EL (cell line): Measurements from ENCODE around the gene TMCO4.

Source experiments
- DNase-seq: peaks from one replicate; pipeline ENCODE4 v3.0.0-alpha.2; 2016

Gene TMCO4

GRCh38 chr1:19774180-19774785 lies 25.4 kb downstream of the TMCO4 start:
- DNase-seq = no peak

- no peak for DNase-seq
These were observed 26.2 kb downstream of the TMCO4 start for GRCh38 chr1:19773485-19773884.

GRCh38 chr1:19772053-19772452 lies 27.7 kb downstream of the TMCO4 start:
- no peak for DNase-seq

GRCh38 chr1:19771350-19771749 lies 28.4 kb downstream of the TMCO4 start:
- no peak for DNase-seq

DNA sequence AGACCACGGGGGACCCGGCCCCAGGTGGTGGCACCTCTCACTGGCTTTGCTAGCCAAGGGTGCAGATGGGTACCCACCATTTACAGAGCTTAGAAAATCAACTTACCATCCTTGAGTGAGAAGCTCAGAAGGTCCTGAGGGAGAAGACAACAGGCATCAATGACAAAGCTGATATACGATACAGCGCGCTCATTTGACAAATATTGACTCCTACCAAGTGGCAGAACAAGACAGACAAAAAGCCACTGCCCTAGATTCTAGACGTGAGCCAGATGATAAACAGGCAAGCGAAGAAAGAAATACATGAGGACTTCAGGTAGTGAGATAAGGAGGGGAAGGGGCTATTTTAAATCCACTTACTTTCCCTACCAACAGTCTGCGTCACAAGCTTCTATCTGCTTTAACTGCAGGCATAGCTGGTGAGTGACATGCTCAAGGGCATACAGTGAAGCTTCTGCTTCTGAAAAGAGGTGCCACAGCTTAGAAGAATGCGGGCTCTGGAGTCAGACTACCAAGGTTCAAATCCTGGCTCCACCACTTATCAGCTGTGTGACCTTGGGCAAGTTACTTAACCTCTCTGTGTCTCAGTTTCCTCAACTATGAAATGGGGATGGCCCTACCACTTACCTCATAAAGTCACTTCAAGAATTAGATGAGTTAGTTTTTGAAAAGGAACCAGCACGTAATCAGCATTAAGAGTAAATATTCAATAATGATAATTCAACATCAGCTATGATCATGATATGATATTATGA lies 29.1 kb downstream of the TMCO4 start:
- DNase-seq = no peak

DNA sequence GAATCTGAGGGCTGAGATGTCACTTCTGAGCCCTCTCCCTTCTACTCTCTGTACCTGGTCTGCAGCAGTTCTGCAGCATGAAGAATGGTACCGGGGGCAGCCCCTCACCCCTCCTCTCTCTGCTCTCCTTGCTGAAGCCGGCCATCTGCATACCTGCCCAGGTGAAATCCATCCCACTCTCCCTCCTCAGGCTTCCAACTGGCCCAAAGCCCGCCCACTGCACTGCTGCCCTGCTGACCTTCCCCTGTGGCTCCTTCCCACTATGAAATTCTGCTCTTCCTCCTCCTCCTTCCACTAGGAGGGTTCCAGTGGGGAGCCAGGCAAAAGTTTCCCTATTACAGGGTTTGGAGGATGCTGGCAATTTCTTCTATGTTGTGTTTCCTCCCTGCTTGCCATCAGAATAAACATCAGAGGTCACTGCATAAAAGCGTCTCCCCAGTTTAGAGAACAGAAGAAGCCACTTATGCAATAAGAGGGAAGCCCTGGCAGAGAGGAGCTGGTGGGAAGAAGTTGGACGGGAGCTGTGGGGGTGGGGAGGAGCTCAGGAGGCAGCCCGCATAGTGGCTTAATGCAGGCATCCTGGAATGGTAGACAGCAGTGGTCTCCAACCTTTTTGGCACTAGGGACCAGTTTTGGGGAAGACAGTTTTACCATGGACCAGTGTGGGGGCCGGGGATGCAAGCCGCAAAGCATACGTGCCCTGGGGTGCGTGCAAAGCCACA lies 30.3 kb downstream of the TMCO4 start:
- DNase-seq = no peak

GRCh38 chr1:19768353-19769210 lies 31.1 kb downstream of the TMCO4 start:
- DNase-seq = no peak

GRCh38 chr1:19765623-19766022 lies 34.1 kb downstream of the TMCO4 start:
- DNase-seq = peak; percentile 96

- DNase-seq = no peak
These were observed 34.9 kb downstream of the TMCO4 start for GRCh38 chr1:19764848-19765247.

DNA sequence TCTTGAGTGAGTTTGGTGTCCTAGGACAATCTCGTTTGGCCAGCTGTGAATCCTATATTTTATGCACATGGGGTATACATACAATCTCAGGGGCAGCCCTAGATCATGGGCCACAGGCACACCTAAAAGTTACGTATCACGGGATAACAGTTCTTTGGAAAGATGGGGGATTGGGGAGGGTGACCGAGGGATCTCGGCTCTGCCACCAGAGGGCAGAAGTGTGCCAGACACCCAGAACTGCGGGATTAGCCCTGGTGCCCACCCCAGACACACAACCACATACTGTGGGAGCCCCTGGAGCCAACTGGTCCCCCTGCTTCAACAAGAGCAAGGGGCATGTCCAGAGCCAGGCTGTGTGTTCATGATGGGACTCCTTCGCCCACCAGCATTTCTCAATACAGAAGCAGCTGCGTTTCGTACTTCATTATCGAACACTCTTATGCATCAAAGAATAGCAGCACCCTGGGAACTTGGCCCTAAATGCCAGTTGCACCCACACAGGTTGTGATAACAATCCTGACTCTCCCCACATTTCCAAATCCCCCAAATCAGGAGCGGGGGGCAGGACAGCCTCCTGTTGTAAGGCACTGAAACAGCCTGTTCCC lies 37.4 kb downstream of the TMCO4 start:
- peak; percentile 46 for DNase-seq

DNA sequence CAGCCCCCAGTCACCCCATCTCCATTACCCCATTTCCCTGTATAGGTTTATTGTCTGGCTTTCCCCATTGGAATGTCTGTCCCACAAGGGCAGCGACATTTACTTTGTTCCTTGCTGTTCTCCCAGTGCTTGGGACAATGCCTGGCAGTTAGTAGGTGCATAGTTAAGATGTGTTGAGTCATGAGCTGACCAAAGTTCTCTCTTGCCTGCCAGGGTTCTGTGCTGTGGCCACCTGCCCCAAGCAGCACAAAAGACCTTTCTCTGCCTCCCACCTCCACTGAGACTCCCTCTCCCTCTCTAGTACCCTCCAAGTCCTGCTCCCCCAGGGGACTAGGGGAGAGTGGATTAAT lies 40.0 kb downstream of the TMCO4 start:
- DNase-seq = peak; percentile 45

- peak; percentile 94 for DNase-seq
These were observed 41.4 kb downstream of the TMCO4 start for GRCh38 chr1:19758227-19758830.

GRCh38 chr1:19757641-19758040 lies 42.1 kb downstream of the TMCO4 start:
- peak; percentile 16 for DNase-seq

- DNase-seq = peak; percentile 78
These were observed 43.2 kb downstream of the TMCO4 start for GRCh38 chr1:19756480-19756879.

DNA sequence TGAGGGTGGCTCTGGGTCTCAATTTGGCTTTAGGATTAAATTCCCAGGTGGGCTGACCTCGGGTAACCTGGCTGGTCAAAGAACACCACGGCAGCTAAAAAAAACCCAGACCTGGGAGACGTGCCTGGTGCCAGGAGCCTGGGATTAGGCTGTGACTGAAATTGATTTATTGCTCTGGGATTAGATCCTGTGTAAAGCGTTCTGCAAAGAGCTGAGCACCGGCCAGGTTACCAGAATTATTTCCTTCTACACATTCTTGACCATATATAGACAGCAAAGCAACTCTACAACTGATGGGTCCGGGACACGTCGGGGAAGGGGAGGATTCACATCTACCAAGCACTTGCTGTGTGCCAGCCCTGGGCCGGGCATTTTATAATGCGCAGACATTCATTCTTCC lies 45.2 kb downstream of the TMCO4 start:
- no peak for DNase-seq

DNA sequence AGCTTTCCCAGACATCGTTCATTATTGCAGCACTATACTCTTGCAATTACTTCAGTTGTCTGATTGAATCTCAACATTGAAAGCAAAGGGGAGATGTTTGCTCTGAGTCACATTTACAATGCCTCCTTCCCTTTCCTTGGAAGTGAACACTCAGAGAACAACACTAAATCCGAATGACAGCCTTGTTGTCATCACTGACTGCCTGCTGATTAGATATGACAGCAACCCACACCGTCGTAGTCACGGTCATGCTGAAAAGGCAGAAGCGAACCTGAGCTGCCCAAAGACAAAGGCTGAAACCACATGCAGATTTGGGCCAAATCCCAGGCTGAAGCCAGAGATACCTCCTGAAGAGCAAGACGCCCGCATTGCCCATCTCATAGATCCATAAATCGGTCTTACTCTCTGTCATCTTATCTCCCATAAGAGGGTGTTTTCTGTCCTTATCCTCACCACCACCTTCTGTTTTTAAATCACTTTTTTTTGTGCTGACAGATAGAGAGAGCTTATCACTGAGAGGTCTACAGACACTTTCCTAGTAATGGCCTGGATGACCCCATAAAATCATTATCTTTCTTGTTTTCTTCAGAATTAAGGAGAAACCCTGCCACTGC lies 47.5 kb downstream of the TMCO4 start:
- DNase-seq = no peak

- no peak for DNase-seq
These were observed 48.8 kb downstream of the TMCO4 start for GRCh38 chr1:19750882-19751276.

DNA sequence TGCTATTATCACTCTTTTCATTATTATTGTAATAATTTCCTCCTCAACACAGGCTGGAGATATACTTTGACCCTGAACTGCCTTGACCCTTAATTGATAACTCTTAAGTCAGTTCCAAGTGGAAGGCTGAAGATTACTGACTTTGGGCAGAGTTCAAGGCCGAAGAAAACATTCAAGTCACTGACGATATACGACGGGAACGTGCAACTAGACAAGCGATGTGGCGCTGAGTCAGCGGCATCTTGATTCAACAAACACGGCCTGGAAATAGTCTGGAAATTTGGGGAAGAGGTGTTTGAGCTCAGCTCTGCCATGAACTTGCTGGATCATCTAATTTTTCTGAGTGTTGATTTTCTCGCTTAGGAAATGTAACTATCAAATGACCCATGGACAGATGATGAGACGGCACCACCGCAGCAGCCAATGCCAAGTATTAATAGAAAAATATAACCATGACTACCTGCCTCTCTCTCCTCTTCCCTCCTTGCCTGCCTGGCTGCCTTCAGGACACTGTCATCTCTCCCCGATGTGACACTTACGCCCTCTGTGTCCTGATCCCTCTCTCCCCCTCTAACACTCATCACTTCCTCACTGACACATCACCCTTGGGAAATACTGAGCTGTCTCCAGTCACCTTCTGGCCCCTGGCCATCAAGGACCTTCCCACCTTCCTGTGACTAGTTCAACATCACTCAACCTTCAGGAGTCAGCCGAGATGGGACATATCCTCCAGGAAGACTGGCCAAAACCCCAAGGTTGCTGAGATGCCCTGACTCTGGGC lies 49.4 kb downstream of the TMCO4 start:
- DNase-seq = peak; percentile 50

- DNase-seq = no peak
These were observed 50.0 kb downstream of the TMCO4 start for GRCh38 chr1:19749685-19750084.

- DNase-seq = no peak
These were observed 52.0 kb downstream of the TMCO4 start for GRCh38 chr1:19747761-19748160.

DNA sequence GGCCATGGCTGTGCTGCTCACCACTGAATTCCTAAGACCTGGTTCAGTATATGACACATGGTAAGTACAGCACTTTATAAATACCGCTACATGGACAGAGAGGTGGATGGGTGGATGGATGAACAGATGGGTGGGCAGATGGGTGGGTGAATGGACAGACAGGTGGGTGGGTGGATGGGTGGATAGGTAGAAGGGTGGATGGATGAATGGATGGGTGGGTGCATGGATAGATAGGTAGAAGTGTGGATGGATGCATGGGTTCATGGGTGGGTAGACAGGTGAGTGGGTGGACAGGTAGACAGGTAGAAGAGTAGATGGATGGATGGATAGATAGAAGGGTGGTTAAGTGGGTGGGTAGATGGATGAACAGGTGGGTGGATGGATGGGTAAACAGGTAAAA lies 54.8 kb downstream of the TMCO4 start:
- DNase-seq = no peak
